ENCODE data around the gene SCGB1C1.
"Not testable (repeated sequence)": the region's sequence is repeated elsewhere in the genome, so short reads cannot be mapped to it uniquely, and the experiment has no call there.

SCGB1C1 gene

GRCh38 chr11:192674-193128, at the start of gene SCGB1C1:
Gene SCGB1C1, plus strand, starts transcription at chr11:193078. Its CDS starts 22 bp downstream, at chr11:193100.
- DNase-seq, result not testable (repeated sequence)

- DNase-seq, result not testable (repeated sequence)
These were observed 12.6 kb upstream of the SCGB1C1 start for GRCh38 chr11:180242-180641.

- DNase-seq, result not testable (repeated sequence)
These were observed 3.6 kb upstream of the SCGB1C1 start for GRCh38 chr11:189200-189783.

- peak; percentile 63 for DNase-seq
These were observed 3.0 kb upstream of the SCGB1C1 start for GRCh38 chr11:189843-190311.

GRCh38 chr11:190546-190945, 2.3 kb upstream of the SCGB1C1 start:
- peak; percentile 54 for DNase-seq

- peak; percentile 85 for DNase-seq
These were observed 1.1 kb upstream of the SCGB1C1 start for GRCh38 chr11:191490-192478.

GRCh38 chr11:193481-193880, 603 bp downstream of the SCGB1C1 start:
- peak; percentile 55 for DNase-seq

GRCh38 chr11:196786-197731, 4.2 kb downstream of the SCGB1C1 start:
- peak; percentile 54 for DNase-seq

GRCh38 chr11:197741-198235, 4.9 kb downstream of the SCGB1C1 start:
- peak; percentile 50 for DNase-seq

- DNase-seq, result no peak
These were observed 5.4 kb downstream of the SCGB1C1 start for GRCh38 chr11:198236-198806.

- peak; percentile 50 for DNase-seq
These were observed 6.2 kb downstream of the SCGB1C1 start for GRCh38 chr11:199004-199581.

GRCh38 chr11:199782-200181, 6.9 kb downstream of the SCGB1C1 start:
- DNase-seq, result peak; percentile 50

- peak; percentile 52 for DNase-seq
These were observed 7.5 kb downstream of the SCGB1C1 start for GRCh38 chr11:200224-201003.

GRCh38 chr11:201966-202365, 9.1 kb downstream of the SCGB1C1 start:
- peak; percentile 56 for DNase-seq

GRCh38 chr11:202490-202889, 9.6 kb downstream of the SCGB1C1 start:
- peak; percentile 56 for DNase-seq

- peak; percentile 52 for DNase-seq
These were observed 10.4 kb downstream of the SCGB1C1 start for GRCh38 chr11:203056-203944.

- DNase-seq, result peak; percentile 49
These were observed 11.2 kb downstream of the SCGB1C1 start for GRCh38 chr11:203945-204586.

- peak; percentile 55 for DNase-seq
These were observed 11.8 kb downstream of the SCGB1C1 start for GRCh38 chr11:204587-205109.

Data from activated CD8-positive, alpha-beta memory T cell treated with anti-CD3 and anti-CD28 coated beads for 24 hours (primary cell).